HG02623 (cell line): ENCODE data around the gene JMJD4.
A peak's percentile ranks its signal among the peaks of the same experiment; 100 is the strongest.

Experiments
- ATAC-seq: cut with Tn5 transposase; IDR thresholded peaks from one replicate; pipeline ENCODE4 v1.9.1; 2021; ENCODE audit warnings: moderate library complexity; ENCODE audit not compliant: unreplicated experiment

Gene JMJD4

DNA sequence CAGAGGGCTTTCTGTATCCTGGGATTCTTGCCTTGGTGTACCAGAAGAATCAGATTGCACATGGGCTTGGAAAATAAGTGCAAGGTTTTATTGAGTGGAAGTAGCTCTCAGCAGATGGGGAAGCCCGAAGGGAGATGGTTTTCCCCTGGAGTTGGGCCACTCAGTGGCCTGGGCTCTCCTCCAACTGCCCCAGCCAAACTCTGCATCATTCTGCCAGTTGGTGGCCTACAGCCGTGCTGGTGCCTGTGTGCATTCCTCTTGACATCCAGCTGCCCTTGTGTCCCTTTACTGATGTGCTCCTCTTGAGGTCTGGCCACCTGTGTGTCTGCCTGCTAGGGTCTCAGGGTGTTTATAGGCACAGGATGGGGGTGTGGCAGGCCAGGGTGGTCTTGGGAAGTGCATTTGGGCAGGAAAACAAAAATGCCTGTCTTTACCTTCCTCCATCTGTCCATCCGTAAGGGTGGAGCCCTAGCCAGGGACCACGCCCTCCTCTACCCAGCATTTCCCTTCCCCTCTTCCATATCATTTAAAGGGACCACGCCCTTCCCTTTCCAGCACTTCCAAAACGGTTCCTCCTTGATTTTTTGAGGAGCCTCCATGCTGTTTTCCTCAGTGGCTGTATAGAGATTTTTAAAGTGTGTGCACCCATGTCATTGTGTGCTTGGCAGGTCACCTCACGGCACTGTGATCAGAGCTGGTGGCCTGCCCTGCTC is 19.1 kb upstream of the JMJD4 start:
- ATAC-seq: no peak

GRCh38 chr1:227749916-227750710 is 15.0 kb upstream of the JMJD4 start:
- no peak for ATAC-seq

DNA sequence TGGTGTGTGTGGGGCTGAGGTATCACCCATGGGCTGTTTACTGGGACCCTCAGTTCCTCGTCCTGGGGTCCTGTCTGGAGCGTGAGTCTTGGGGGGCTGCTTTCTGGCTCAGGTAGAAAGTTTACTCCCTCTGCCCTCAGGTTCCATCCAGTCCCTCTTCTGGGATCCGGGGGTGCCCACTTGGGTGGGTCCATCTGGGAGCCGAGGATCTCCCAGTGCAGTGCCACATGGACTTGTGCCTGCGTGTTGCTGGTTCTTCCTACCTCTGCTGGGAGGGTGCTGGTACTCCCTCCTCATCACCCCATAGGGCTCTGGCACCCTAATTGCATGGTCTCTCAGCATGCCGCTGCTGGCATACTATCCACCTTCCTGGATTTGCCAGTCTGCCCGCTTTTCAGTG is 14.1 kb upstream of the JMJD4 start:
- ATAC-seq: no peak

DNA sequence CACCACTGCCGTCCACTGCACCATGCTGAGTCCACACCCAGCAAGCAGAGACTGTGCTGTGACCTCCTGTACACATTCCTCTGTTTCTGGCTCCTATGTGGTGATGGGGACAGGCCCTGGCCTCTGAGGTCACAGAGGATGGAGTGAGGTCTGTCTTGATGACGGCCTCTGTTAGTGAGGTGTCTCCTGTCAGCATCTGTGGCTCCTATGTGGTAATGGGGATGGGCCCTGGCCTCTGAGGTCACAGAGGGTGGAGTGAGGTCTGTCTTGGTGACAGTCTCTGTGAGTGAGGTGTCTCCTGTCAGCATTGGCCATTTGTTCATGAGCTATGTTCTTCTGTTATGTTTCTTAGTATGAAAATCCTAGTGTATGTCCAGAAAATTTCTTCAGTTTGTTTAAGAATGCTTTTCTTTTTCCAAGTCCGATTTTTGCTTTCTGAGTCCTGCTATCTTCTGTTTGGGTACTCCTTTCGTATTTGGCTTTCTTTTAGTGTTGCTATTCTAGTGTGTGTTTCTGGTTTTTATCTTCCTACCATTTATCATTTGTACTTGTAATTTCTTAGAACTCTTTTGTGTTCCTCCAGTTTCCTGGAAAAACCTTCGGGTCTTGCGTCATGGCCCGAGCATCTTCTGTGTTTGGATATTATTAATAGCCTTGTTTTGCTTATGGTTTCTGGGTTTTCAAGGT is 13.5 kb upstream of the JMJD4 start:
- no peak for ATAC-seq

GRCh38 chr1:227747948-227748495 is 12.9 kb upstream of the JMJD4 start:
- no peak for ATAC-seq

DNA sequence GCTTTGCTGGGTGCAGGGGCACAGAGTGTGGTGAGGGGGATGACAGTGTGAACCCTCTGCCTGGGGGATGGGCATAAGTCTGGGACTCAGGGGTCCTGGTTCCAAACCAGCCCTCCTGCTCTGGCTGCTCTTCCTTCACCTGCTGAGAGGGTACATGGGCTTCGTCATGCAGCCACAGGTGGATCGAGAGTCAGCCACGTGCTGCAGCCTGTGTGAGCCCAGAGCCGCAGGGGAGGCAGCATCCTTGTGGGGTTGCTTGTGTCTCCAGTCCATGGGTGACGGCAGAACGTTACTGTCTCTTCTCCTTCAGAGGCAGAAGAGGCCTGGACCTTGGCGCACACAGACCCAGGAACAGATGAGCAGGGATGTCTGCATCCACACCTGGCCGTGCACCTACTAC is 12.3 kb upstream of the JMJD4 start:
- ATAC-seq: no peak

DNA sequence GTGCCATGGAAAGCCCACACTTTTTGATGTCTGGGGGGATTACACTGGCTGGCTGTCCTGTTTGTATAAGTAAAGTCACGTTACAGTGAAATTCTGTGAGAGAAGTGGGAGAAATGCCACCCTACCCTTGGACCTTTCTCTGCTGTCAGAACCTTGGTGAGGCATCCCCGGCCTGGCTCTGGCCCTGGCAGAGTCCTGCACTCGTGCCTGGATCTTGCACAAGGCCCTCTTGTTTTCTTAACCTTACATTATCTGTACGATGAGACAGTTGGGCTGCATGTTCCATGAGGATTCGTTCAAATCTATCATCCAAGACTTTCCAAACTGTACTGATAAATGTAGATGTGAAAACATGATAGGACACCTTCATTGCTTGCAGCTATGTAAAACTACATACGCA is 11.6 kb upstream of the JMJD4 start:
- no peak for ATAC-seq

DNA sequence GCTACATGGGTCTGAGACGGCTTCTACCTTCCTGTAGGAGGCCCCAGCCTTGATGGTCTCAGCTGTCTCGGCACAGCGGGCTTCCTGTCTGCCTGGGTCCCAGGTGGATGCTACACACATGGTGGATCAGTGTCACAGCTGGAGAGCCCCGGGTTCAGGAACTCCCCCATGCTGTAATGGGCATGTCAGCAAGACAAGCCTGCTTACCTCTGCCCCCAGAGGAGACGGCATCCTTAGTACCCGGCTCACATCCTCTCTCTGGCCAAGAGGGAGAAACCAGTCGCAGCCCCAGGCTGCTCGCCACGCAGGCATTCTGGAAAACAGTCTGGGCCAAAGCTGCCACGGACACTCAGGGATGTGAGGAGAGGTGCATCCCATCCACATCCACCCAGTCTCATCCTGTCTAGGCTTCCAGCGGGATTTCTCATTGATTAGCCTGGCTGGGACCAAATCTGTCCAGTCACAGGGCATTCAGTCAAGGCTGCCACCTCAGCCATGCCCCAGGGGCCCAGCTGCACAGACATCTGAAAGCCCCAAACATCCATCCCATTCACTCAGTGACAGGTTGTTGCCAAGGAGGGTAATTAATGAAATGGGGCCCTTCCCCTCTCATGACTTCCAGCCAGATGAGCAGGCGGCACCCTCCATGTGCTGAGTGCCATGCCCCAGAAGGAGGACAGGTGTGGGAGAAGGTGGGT is 10.6 kb upstream of the JMJD4 start:
- no peak for ATAC-seq

- no peak for ATAC-seq
These were observed 9.6 kb upstream of the JMJD4 start for GRCh38 chr1:227744668-227745067.

DNA sequence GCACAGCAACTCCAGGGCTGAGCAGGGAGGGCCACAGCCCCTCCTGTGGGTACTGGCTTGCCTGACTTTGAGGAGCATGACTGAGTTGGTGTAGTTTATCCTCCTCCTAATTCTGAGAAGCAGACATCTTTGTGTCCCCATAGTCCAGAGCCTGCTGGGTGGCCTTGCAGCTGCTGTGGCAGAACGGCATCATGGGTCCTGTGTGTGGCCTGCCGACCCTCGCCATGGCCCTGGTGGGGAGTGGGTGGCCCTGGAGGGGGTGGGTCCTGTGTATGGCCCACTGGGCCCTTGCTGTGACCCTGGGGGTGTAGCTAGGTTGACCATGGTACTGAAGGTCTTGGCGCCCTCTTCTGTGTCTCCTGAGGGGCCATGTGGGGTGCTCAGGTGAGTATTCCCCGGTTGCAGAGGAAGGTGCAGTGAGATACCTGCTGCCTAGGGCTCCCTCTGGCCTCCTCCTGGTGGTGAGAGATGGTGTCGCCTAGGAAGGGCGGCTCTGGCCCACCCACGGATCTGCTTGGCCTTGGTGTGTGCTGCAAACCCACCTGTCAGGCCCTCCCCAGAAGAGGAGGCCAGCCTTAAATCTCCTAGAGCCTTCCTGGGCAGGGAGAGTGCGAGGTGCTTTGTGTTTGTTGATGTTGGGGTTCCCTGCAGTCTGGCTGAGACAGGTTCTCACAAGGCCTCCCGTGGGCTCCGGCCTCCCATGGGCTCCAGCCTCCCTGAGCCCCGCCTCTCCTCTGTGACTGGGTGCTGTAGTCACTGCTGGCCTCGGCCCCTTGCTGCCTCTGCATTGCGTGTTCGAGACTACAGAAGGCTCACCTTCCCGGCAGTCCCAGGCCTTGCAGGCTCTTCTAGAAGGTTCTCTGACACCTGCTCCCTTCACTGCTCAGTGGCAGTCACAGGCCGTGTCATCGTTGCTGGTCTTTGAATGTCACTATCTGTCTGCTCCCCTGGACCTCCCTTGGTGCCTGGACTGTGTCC is 7.9 kb upstream of the JMJD4 start:
- no peak for ATAC-seq

DNA sequence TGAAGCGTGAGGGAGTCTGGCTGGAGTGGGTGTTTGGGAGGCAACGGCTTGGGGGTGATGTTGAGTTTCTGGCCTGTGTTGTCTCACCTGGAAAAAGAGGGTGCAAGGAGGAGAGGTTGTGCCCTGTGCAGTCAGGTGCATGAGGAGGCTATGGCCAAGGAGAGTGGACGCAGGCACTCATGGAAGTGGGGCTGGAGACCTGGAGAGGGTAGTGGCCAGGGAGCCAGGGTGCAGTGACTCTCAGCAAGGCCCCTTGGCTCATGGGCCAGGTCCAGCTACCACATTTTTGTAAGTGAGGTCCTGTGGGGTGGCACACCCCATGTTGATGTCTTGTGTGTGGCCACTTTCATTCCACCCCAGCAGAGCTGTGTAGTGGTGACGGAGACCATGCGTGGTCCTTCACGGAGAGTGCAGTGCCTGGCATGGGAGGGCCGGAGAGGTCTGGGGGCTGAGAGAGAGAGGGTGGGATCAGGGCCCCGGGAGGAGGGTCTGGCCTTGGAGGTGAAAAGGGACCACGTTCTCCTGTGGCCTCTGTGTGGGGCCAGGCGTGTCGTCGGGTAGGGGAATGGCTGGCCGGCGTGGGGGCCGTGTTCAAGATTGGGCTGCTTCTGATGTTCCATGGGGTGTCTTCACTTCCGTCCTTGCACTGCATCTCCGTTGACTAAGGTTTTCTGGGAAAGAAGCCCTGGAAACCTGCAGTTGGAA is 6.2 kb upstream of the JMJD4 start:
- no peak for ATAC-seq

DNA sequence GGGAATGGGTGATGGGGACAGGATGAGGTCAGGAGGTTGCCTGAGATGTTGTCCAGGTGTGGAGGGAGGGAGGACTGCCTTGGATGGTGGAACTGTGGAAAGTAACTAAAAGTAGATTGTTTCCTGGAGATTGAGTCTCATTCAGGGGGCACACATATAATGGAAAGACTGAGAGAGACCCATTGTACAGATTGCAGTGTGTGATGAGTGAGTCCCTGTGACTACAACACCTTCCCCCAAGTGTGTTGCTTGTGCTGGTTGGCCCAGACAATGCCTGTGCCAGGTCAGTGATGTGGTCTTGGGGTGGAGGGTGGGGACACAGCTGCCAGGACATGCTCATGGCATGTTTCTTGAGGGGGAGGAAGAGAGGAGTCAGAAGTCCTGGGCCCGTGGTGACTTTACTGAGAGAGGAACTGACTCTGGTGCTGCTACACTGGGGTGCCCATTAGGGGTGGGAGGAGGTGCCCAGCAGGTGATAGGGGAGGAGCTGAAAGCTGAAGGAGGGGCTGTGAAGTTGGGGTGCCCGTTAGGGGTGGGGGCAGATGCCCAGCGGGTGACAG is 5.4 kb upstream of the JMJD4 start:
- ATAC-seq: no peak

DNA sequence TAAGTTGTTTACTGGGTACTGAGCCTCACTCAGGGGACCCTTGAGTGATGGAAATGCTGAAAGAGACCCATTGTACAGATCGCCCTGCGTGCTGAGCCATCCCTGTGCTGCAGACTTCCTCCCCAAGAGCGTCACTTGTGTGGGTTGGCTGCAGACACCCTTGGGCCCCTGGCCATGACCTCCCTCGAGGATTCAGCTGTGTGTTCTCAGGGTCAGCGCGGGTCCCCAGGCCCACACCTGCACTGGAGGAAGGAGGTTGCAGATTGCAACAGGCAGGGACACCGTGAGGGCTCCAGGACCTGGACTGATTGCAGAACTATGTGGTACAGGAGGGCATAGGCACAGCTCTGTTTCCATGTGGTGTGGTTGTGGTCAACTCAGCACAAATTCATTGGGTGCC is 4.5 kb upstream of the JMJD4 start:
- ATAC-seq: no peak

DNA sequence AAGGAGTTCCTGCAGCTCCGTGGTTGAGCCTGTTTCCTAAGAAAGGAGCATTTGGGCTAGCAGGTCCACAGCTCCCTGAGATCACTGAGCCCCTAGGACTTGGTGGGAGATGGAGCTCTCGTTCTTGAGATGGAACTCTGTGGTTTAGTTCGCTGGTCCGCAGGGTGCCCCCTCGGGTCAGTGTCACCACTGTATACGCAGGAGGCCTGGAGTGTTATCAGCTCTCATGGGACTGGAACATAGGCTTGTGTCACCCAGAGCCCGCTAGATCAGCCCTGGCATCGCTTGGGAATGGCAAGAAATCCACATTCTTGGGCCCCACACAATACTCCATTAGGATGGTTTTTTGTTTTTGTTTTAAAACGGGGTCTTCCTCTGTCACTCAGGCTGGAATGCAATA is 3.7 kb upstream of the JMJD4 start:
- no peak for ATAC-seq

- ATAC-seq: no peak
These were observed 1.8 kb upstream of the JMJD4 start for GRCh38 chr1:227736814-227737432.

GRCh38 chr1:227735539-227736285 is 610 bp upstream of the JMJD4 start:
- peak; percentile 36 for ATAC-seq

DNA sequence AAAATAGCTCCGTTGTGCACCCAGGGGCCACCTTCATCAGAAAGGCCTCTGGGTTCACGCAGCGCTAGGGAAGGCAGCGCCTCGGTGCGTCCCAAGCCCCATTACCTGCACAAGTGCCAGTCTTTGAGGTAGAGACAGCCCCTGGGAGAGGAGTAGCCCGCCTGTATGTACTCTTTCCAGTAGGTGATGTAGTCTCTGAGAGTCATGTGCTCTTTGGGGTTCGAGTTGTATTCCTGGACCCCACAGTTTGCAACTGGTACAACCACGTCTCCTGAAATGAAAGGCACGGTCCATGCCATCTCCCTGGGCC is 601 bp downstream of the JMJD4 start:
- no peak for ATAC-seq
